A549 (cell line): ENCODE results near the gene WDFY1. TPM values are rescaled to one million over a fixed set of nuclear protein-coding genes. Genes with fewer than 3 reads are reported as not detected.

ENCODE experiments used
- ATAC-seq, 2 experiments: fragments of 200-7000 bp in 1 of 2; fragments of >200 bp in 1 of 2; cut with Nextera tagmentation in 1 of 2; cut with Tn5 transposase in 1 of 2; 3 replicates each; pipeline versions ENCODE4 v1.8.0 to v1.9.1; 2018 to 2020; ENCODE audit warnings: mild to moderate bottlenecking in 1 of 2, moderate library complexity in 1 of 2
- CTCF ChIA-PET: fragments of 300-600 bp; sonication (Branson Sonifier 250); formaldehyde crosslinking; extraction: SDS; loops from one replicate; lab custom pipeline; 2021; ENCODE audit warnings: antibody characterized with exemption, inconsistent platforms; lab: Yijun Ruan, JAX
- POLR2A ChIA-PET: fragments of 350-600 bp; formaldehyde crosslinking; extraction: SDS; loops from one replicate; lab custom pipeline; 2021; ENCODE audit warnings: antibody characterized with exemption, inconsistent platforms; lab: Yijun Ruan, JAX
- DNase-seq, 2 experiments: peaks; one replicate each; pipeline versions ENCODE4 v3.0.0 to v3.0.0-alpha.2; 2011 to 2016; ENCODE audit warnings: low read depth in 1 of 2, low spot score in 1 of 2
- FAIRE-seq: peaks from 2 replicates; lab custom pipeline; 2011; peaks lifted over from hg19 to GRCh38; lab: Jason Lieb, UNC
- H3K27ac ChIP-seq, 2 experiments: fragments of >200 bp; sonication (Bioruptor Twin); formaldehyde crosslinking; 3 replicates each; pipeline ENCODE4 v1.5.1; 2016 to 2017
- H3K4me1 ChIP-seq: fragments of >200 bp; sonication (Bioruptor Twin); formaldehyde crosslinking; 3 replicates; pipeline ENCODE4 v1.6.1; 2016
- H3K4me2 ChIP-seq: fragments of >200 bp; sonication (Bioruptor Twin); formaldehyde crosslinking; 3 replicates; pipeline ENCODE4 v1.6.1; 2016
- H3K4me3 ChIP-seq: fragments of >200 bp; sonication (Bioruptor Twin); formaldehyde crosslinking; 3 replicates; pipeline ENCODE4 v1.5.1; 2016
- H3K9me3 ChIP-seq: fragments of >200 bp; sonication (Bioruptor Twin); formaldehyde crosslinking; 3 replicates; pipeline ENCODE4 v1.6.1; 2016
- BCL3 ChIP-seq: fragments of >200 bp; sonication (Bioruptor Twin); formaldehyde crosslinking; IDR thresholded peaks from 3 replicates; pipeline ENCODE4 v1.6.1; 2016
- CHD4 ChIP-seq: fragments of 200-600 bp; sonication (generic); IDR thresholded peaks from 2 replicates; pipeline ENCODE4 v1.6.1; 2016; ENCODE audit warnings: antibody characterized with exemption, mild to moderate bottlenecking, borderline replicate concordance
- CTCF ChIP-seq: fragments of >200 bp; sonication (Bioruptor Twin); formaldehyde crosslinking; IDR thresholded peaks from 3 replicates; pipeline ENCODE4 v1.5.1; 2016
- ELK1 ChIP-seq: fragments of 150-350 bp; IDR thresholded peaks from 2 replicates; pipeline ENCODE4 v1.6.1; 2014; ENCODE audit warnings: low read depth, mild to moderate bottlenecking, low read length
- ESRRA ChIP-seq: fragments of 150-350 bp; IDR thresholded peaks from 2 replicates; pipeline ENCODE4 v1.6.1; 2014; ENCODE audit warnings: mild to moderate bottlenecking, low read length, borderline replicate concordance
- FOSL2 ChIP-seq, 2 experiments: fragments of 450-650 bp in 1 of 2; fragments of >200 bp in 1 of 2; sonication (Bioruptor Twin) in 1 of 2; formaldehyde crosslinking; IDR thresholded peaks; 2 replicates each; pipeline versions ENCODE4 v1.5.0 to v1.6.1; 2016 to 2020; ENCODE audit warnings: mild to moderate bottlenecking in 1 of 2, moderate library complexity in 1 of 2
- FOXS1 ChIP-seq: fragments of 250-450 bp; sonication (Bioruptor Pico); IDR thresholded peaks from 2 replicates; pipeline ENCODE4 v1.5.0; 2020; ENCODE audit warnings: mild to moderate bottlenecking, moderate library complexity
- HDAC2 ChIP-seq: fragments of 200-600 bp; sonication (generic); IDR thresholded peaks from 2 replicates; pipeline ENCODE4 v1.6.1; 2016
- HEYL ChIP-seq: fragments of 250-450 bp; sonication (Bioruptor Pico); IDR thresholded peaks from 2 replicates; pipeline ENCODE4 v1.8.0; 2021; ENCODE audit warnings: mild to moderate bottlenecking, moderate library complexity
- HOXB13 ChIP-seq: fragments of 250-450 bp; sonication (Bioruptor Pico); IDR thresholded peaks from 2 replicates; pipeline ENCODE4 v1.5.0; 2020; ENCODE audit warnings: low read depth, mild to moderate bottlenecking, moderate library complexity
- MAZ ChIP-seq: fragments of 150-350 bp; IDR thresholded peaks from 2 replicates; pipeline ENCODE4 v1.6.1; 2014; ENCODE audit warnings: antibody characterized with exemption, low read depth, low read length, borderline replicate concordance
- PHF8 ChIP-seq: fragments of 200-600 bp; sonication (generic); IDR thresholded peaks from 2 replicates; pipeline ENCODE4 v1.6.1; 2016; ENCODE audit warnings: low read depth, mild to moderate bottlenecking, antibody characterized with exemption, moderate library complexity, borderline replicate concordance
- REST ChIP-seq: fragments of 200-600 bp; sonication (generic); IDR thresholded peaks from 2 replicates; pipeline ENCODE4 v1.6.1; 2016; ENCODE audit warnings: antibody characterized with exemption, mild to moderate bottlenecking, moderate library complexity
- RFX5 ChIP-seq: fragments of 450-650 bp; IDR thresholded peaks from 2 replicates; pipeline ENCODE4 v1.7.1; 2014; ENCODE audit warnings: antibody characterized with exemption, mild to moderate bottlenecking, moderate library complexity
- SREBF2 ChIP-seq: fragments of 450-650 bp; IDR thresholded peaks from 2 replicates; pipeline ENCODE4 v1.6.1; 2014; ENCODE audit warnings: mild to moderate bottlenecking, moderate library complexity
- ZC3H11A ChIP-seq: fragments of 450-650 bp; IDR thresholded peaks from 2 replicates; pipeline ENCODE4 v1.6.1; 2014; ENCODE audit warnings: antibody characterized with exemption, mild to moderate bottlenecking
- ZSCAN20 ChIP-seq: fragments of 250-450 bp; sonication (Bioruptor Pico); IDR thresholded peaks from 2 replicates; pipeline ENCODE4 v1.8.0; 2022; ENCODE audit warnings: mild to moderate bottlenecking, moderate library complexity
- WGBS: methylation state at CpG from one replicate; pipeline ENCODE4 v1.1.6; 2017; ENCODE audit errors: missing lambda C conversion rate; 5-methylcytosine and 5-hydroxymethylcytosine counted together
- polyA plus RNA-seq, 4 experiments: library from polyadenylated mRNA; depleted of rRNA in 3 of 4; stranded (reverse); fragments of >200 nt; fragmentation: RNase III in 1 of 4; extraction: RNeasy Plus Mini Kit Qiagen cat#74134 plus additional on column Dnase treatment in 1 of 4; gene quantifications; 2 replicates in 3 of 4; 3 replicates in 1 of 4; pipeline ENCODE4 v1.2.3, GENCODE V29; 2011 to 2017
- TF ChIP-seq, protein P1 (sequence below): IDR thresholded peaks from 2 replicates; pipeline ENCODE4 v1.6.1; 2012

Gene WDFY1
- polyA plus RNA-seq, 2 of the 4 experiments (the other 2 are of a cell fraction): 38.7 to 70.8 TPM

GRCh38 chr2:223969856-223970255 is 24.7 kb upstream of the WDFY1 start:
- H3K27ac ChIP-seq: no peak overlapping the region
- H3K4me1 ChIP-seq: no peaks in the 10 kb centered on the region
- CTCF ChIA-PET: interaction anchor here (0.7 to 8.6 kb wide), 50 partner anchors 9 to 998 kb away, joined by 3 to 148 read pairs (median 5); partner anchors contain the start of gene MRPL44
- ATAC-seq (peak in 1 of 2 experiments; percentile 46; a peak in 3 of 6 replicates), DNase-seq (no peak), FAIRE-seq (no peak)
- WGBS: 86% methylated on average over 1 of the region's 1 CpG
- no peak overlapping the region for H3K4me2 ChIP-seq
- POLR2A ChIA-PET: interaction anchor here (1.4 kb wide), 1 partner anchor 315 kb away, joined by 4 read pairs; no protein-coding TSS in a partner anchor
- H3K4me3 ChIP-seq: no peak overlapping the region
- no peaks in the 10 kb centered on the region for H3K9me3 ChIP-seq
- TF ChIP-seq ZSCAN20 (CRISPR knock-in tag) (no peak), HDAC2 (no peak), MAZ (no peak), ESRRA (no peak), CHD4 (no peak), SREBF2 (no peak), RFX5 (no peak), FOSL2 (IDR thresholded peaks at IDR 0.05) (no peak), FOSL2 (CRISPR knock-in tag; IDR thresholded peaks at IDR 0.05) (no peak), FOXS1 (no peak), ELK1 (no peak), HEYL (CRISPR knock-in tag) (no peak), PHF8 (no peak)
- TF ChIP-seq, protein P1, sequence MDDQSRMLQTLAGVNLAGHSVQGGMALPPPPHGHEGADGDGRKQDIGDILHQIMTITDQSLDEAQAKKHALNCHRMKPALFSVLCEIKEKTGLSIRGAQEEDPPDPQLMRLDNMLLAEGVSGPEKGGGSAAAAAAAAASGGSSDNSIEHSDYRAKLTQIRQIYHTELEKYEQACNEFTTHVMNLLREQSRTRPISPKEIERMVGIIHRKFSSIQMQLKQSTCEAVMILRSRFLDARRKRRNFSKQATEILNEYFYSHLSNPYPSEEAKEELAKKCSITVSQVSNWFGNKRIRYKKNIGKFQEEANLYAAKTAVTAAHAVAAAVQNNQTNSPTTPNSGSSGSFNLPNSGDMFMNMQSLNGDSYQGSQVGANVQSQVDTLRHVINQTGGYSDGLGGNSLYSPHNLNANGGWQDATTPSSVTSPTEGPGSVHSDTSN: no peak

- POLR2A ChIA-PET: no interaction called here
- DNase-seq: no peak
- no peak for TF ChIP-seq HOXB13 (CRISPR knock-in tag)
- Histone ChIP-seq H3K9me3 (no peaks in the 10 kb centered on the region), H3K4me1 (no peaks in the 10 kb centered on the region), H3K27ac (no peak overlapping the region), H3K4me2 (no peak overlapping the region), H3K4me3 (no peak overlapping the region)
- CTCF ChIA-PET: interaction anchor here (0.9 to 8.6 kb wide), 29 partner anchors 8 to 997 kb away, joined by 3 to 148 read pairs (median 7); partner anchors contain the start of gene MRPL44
- 0% methylated on average over 1 of the region's 3 CpGs for WGBS
- no peak for FAIRE-seq
- no peak for ATAC-seq
These were observed 24.2 kb upstream of the WDFY1 start for GRCh38 chr2:223969315-223969714.

DNA sequence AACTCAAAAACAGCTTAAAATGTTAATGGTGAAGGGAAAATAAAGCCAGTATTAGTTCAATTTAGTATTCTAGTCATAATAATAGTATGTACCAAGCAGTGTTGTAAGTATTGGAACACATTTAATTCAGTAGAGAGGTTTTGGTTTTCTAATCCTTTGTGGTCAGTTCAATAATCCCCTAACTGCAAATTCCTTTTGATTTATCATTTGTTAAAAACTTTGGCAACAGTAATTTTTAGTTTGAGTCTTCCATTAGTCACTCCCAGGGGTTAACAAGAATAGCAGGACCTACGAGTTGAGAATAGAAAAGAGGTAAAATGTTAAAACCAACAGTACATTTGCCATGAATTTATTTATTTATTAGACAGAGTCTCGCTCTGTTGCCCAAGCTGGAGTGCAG is 22.8 kb upstream of the WDFY1 start:
- WGBS: 88% methylated on average over 2 of the region's 2 CpGs
- CTCF ChIA-PET: interaction anchor here (0.6 to 8.6 kb wide), 8 partner anchors 9 to 675 kb away, joined by 3 to 148 read pairs (median 5); partner anchors contain the start of gene MRPL44
- no peak for TF ChIP-seq ZC3H11A
- TF ChIP-seq, all 56 proteins: peak for 0
- no peaks in the 10 kb centered on the region for H3K4me1 ChIP-seq
- FAIRE-seq (no peak), ATAC-seq (no peak), DNase-seq (no peak)
- H3K4me3 ChIP-seq: no peak overlapping the region
- POLR2A ChIA-PET: no interaction called here
- no peaks in the 10 kb centered on the region for H3K9me3 ChIP-seq
- no peak overlapping the region for H3K4me2 ChIP-seq
- no peak overlapping the region for H3K27ac ChIP-seq

- DNase-seq (no peak), FAIRE-seq (no peak), ATAC-seq (no peak)
- POLR2A ChIA-PET: no interaction called here
- Histone ChIP-seq H3K9me3 (no peaks in the 10 kb centered on the region), H3K4me2 (peak overlapping the region; percentile 86; the same call in 1 of the 3 replicates), H3K4me1 (peaks cover 21% of the 10 kb centered on the region; the same call in 2 of the 3 replicates), H3K4me3 (no peak overlapping the region), H3K27ac (no peak overlapping the region)
- 76% methylated on average over 5 of the region's 5 CpGs for whole genome bisulfite sequencing
- CTCF ChIA-PET: interaction anchor here (3.9 kb wide), 1 partner anchor 11 kb away, joined by 31 read pairs; no protein-coding TSS in a partner anchor
- TF ChIP-seq BCL3 (no peak), CTCF (no peak), REST (no peak)
These were observed 14.6 kb upstream of the WDFY1 start for GRCh38 chr2:223959688-223960087.
